ENCODE measurements around the gene SERPINC1. TPM values are rescaled to one million over a fixed set of nuclear protein-coding genes. Genes with fewer than 3 reads are reported as not detected.

Gene SERPINC1
- total and polyA plus RNA-seq, 9 of the 15 experiments (the other 6 are each of a cell fraction or from before 2014, with no cell fraction given): 0.07 to 1.2 (median 0.50) TPM

DNA sequence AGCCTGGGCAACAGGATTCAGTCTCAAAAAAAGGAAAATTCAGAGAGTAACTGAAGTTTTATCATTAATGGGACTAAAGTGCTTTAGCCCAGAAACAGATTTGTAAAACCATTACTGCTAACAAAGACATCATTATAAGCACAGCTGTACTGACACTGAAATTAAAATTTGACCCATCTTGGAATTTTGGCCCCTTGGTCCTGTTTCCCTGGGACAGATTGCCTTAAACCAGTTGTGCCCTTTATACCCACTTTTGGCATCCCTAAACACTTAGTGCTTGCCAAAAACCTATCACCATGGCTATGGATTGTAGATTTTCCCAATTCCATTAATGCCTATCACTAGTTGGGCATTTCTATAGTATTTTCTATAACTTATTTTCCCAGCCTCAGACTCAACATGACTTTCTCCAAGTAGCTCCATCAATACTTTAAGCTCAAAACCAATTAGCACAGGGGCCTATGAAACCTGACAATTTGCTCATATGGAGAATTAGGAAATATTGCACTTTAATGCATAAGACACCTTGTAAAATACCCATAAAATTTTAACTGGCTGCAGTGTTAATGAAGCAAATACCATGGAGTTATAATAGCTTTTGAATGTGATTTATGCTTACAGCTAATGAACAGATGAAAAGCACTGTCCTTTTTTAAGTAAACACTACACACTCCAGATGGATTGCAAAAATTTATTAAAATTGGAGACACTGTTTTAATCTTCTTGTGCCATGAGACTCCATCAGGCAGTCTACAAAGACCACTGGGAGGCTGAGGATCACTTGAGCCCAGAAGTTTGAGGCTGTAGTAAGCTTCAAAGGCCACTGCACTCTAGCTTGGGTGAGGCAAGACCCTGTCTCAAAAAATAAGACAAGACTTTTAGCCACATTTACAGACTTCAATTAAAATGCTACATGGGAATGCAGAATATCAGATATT is 53.6 kb downstream of the SERPINC1 start (continued):
- no peak for TF ChIP-seq JUND (IDR thresholded peaks at IDR 0.05; ENCODE audit: borderline replicate concordance, low read depth, low read length)
- TF ChIP-seq JUND (tag; IDR thresholded peaks at IDR 0.05; ENCODE audit: borderline replicate concordance, low read depth, low read length): no peak
- TF ChIP-seq ZBTB26 (CRISPR knock-in tag; IDR thresholded peaks at IDR 0.05): peak; percentile 60; the same call in 1 of the 2 replicates
- TF ChIP-seq FOXM1 (IDR thresholded peaks at IDR 0.05; ENCODE audit: low read depth): no peak
- no peak for TF ChIP-seq FOXM1 (CRISPR knock-in tag; IDR thresholded peaks at IDR 0.05; ENCODE audit: low read depth)
- peak; percentile 75; the same call in 1 of the 2 replicates for TF ChIP-seq ZNF347 (CRISPR knock-in tag; IDR thresholded peaks at IDR 0.05; ENCODE audit: low read depth)
- TF ChIP-seq, protein P1, sequence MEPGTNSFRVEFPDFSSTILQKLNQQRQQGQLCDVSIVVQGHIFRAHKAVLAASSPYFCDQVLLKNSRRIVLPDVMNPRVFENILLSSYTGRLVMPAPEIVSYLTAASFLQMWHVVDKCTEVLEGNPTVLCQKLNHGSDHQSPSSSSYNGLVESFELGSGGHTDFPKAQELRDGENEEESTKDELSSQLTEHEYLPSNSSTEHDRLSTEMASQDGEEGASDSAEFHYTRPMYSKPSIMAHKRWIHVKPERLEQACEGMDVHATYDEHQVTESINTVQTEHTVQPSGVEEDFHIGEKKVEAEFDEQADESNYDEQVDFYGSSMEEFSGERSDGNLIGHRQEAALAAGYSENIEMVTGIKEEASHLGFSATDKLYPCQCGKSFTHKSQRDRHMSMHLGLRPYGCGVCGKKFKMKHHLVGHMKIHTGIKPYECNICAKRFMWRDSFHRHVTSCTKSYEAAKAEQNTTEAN (CRISPR knock-in tag; IDR thresholded peaks at IDR 0.05): no peak
- no peak for TF ChIP-seq CEBPG (CRISPR knock-in tag; IDR thresholded peaks at IDR 0.05)
- TF ChIP-seq CEBPG (tag; conservative IDR thresholded peaks at IDR 0.05 in 1 of 2, IDR thresholded peaks at IDR 0.05 in 1 of 2): no peak
- TF ChIP-seq E2F3 (CRISPR knock-in tag; IDR thresholded peaks at IDR 0.05): no peak
- TF ChIP-seq PHTF2 (CRISPR knock-in tag; IDR thresholded peaks at IDR 0.05): 0 out of 2 replicates have a peak, but pooled peaks have one; percentile 69
- TF ChIP-seq, protein P2, sequence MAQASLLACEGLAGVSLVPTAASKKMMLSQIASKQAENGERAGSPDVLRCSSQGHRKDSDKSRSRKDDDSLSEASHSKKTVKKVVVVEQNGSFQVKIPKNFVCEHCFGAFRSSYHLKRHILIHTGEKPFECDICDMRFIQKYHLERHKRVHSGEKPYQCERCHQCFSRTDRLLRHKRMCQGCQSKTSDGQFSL (CRISPR knock-in tag; IDR thresholded peaks at IDR 0.05): no peak
- TF ChIP-seq, protein P2 (tag; IDR thresholded peaks at IDR 0.05): no peak
- no peak for TF ChIP-seq NFIC (IDR thresholded peaks at IDR 0.05)
- 0 out of 2 replicates have a peak, but pooled peaks have one; percentile 10 for TF ChIP-seq E2F1 (CRISPR knock-in tag; IDR thresholded peaks at IDR 0.05)
- peak; percentile 90 for TF ChIP-seq NFXL1 (CRISPR knock-in tag; IDR thresholded peaks at IDR 0.05)
- no peak for TF ChIP-seq HDAC2 (IDR thresholded peaks at IDR 0.05)
- peak; percentile 27 for TF ChIP-seq POLR2B (IDR thresholded peaks at IDR 0.05; ENCODE audit: low read depth, partially characterized antibody)
- peak; percentile 72 for TF ChIP-seq EWSR1 (IDR thresholded peaks at IDR 0.05; ENCODE audit: borderline replicate concordance, low read depth, partially characterized antibody)
- no peak for TF ChIP-seq ZNF766 (CRISPR knock-in tag; conservative IDR thresholded peaks at IDR 0.05)
- TF ChIP-seq CHCHD3 (CRISPR knock-in tag; IDR thresholded peaks at IDR 0.05): peak; percentile 63; the same call in 1 of the 2 replicates
- no peak for TF ChIP-seq ETS2 (tag; IDR thresholded peaks at IDR 0.05; ENCODE audit: borderline replicate concordance, poor library complexity, severe bottlenecking)
- TF ChIP-seq GTF2A2 (tag; IDR thresholded peaks at IDR 0.05): no peak
- TF ChIP-seq ILF3 (IDR thresholded peaks at IDR 0.05; ENCODE audit: borderline replicate concordance): peak; percentile 79; the same call in 1 of the 2 replicates

Data from K562 (cell line).